ENCODE results near the gene SSBP2.

DNA sequence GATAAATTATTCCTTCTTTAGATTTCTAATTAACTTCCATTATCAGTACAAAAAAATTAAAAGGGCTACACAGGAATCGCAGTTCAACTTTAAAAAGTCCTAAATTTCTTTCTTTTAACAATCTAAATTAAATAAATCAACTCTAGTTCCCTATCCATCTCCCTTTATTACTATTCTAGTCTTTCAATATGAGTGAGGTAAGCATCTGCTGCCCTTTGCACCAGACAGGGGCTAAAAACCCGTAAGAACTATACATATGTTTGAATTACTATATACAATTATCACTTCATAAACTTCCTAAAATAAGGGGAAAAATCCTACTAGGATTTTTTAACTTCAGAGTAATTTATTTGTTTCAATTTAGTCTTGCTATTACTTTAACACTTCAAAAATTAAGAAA lies 145.6 kb downstream of the SSBP2 start:
- TF ChIP-seq TAF1 (IDR thresholded peaks at IDR 0.05; ENCODE audit: low read depth) (no peak), FOXM1 (IDR thresholded peaks at IDR 0.05; ENCODE audit: borderline replicate concordance, low read depth) (no peak), RAD21 (IDR thresholded peaks at IDR 0.05; ENCODE audit: low read depth) (no peak), EP300 (IDR thresholded peaks at IDR 0.05; ENCODE audit: borderline replicate concordance) (no peak), ZBTB7A (IDR thresholded peaks at IDR 0.05; ENCODE audit: low read depth) (no peak), USF1 (IDR thresholded peaks at IDR 0.05) (no peak), TCF12 (IDR thresholded peaks at IDR 0.05; ENCODE audit: low read depth) (no peak), TEAD4 (IDR thresholded peaks at IDR 0.05) (no peak), CEBPB (IDR thresholded peaks at IDR 0.05) (no peak), YY1 (IDR thresholded peaks at IDR 0.05; ENCODE audit: low read depth) (no peak), REST (IDR thresholded peaks at IDR 0.05; ENCODE audit: low read depth) (no peak)
- TF ChIP-seq, protein P1, sequence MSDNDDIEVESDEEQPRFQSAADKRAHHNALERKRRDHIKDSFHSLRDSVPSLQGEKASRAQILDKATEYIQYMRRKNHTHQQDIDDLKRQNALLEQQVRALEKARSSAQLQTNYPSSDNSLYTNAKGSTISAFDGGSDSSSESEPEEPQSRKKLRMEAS (IDR thresholded peaks at IDR 0.05): no peak

Data from Ishikawa (cell line).